ENCODE results near the gene KCNJ11.
"Not testable (repeated sequence)": the region's sequence is repeated elsewhere in the genome, so short reads cannot be mapped to it uniquely, and the experiment has no call there.

Gene KCNJ11

GRCh38 chr11:17388609-17389210 lies at the start of gene KCNJ11:
TSS of gene KCNJ11 (minus strand) at chr11:17388659. CDS start at chr11:17388091, 568 bp downstream.
- no peak for DNase-seq

GRCh38 chr11:17437366-17437765 lies 48.9 kb upstream of the KCNJ11 start:
- no peak for DNase-seq

- DNase-seq = no peak
Measured at GRCh38 chr11:17434108-17434507, 45.6 kb upstream of the KCNJ11 start.

GRCh38 chr11:17432002-17432401 lies 43.5 kb upstream of the KCNJ11 start:
- no peak for DNase-seq

- no peak for DNase-seq
Measured at GRCh38 chr11:17431139-17431538, 42.7 kb upstream of the KCNJ11 start.

- no peak for DNase-seq
Measured at GRCh38 chr11:17430616-17431015, 42.2 kb upstream of the KCNJ11 start.

GRCh38 chr11:17428925-17429324 lies 40.5 kb upstream of the KCNJ11 start:
- no peak for DNase-seq

- no peak for DNase-seq
Measured at GRCh38 chr11:17428261-17428660, 39.8 kb upstream of the KCNJ11 start.

- not testable (repeated sequence) for DNase-seq
Measured at GRCh38 chr11:17426233-17426632, 37.8 kb upstream of the KCNJ11 start.

- DNase-seq = no peak
Measured at GRCh38 chr11:17423533-17424310, 35.3 kb upstream of the KCNJ11 start.

- DNase-seq = no peak
Measured at GRCh38 chr11:17421781-17422180, 33.3 kb upstream of the KCNJ11 start.

GRCh38 chr11:17418444-17419081 lies 30.1 kb upstream of the KCNJ11 start:
- DNase-seq = no peak

- DNase-seq = no peak
Measured at GRCh38 chr11:17416492-17416891, 28.0 kb upstream of the KCNJ11 start.

- no peak for DNase-seq
Measured at GRCh38 chr11:17415523-17416104, 27.2 kb upstream of the KCNJ11 start.

GRCh38 chr11:17414992-17415391 lies 26.5 kb upstream of the KCNJ11 start:
- DNase-seq = no peak

GRCh38 chr11:17414317-17414737 lies 25.9 kb upstream of the KCNJ11 start:
- no peak for DNase-seq

- no peak for DNase-seq
Measured at GRCh38 chr11:17413414-17414316, 25.2 kb upstream of the KCNJ11 start.

- DNase-seq = no peak
Measured at GRCh38 chr11:17412488-17413180, 24.2 kb upstream of the KCNJ11 start.

GRCh38 chr11:17411418-17411817 lies 23.0 kb upstream of the KCNJ11 start:
- DNase-seq = no peak

- DNase-seq = no peak
Measured at GRCh38 chr11:17410606-17411379, 22.3 kb upstream of the KCNJ11 start.

- no peak for DNase-seq
Measured at GRCh38 chr11:17408641-17409040, 20.2 kb upstream of the KCNJ11 start.
